Endothelial cell of hepatic sinusoid (primary cell): ENCODE results near the gene RASAL3.
"Not testable (repeated sequence)": the region's sequence is repeated elsewhere in the genome, so short reads cannot be mapped to it uniquely, and the experiment has no call there.

Experiments
- in situ Hi-C: cut with HindIII; loops from 2 replicates; pipeline ENCODE4 v1.10.0; 2017; ENCODE audit warnings: low sequenced_read_pairs

The RASAL3 gene

DNA sequence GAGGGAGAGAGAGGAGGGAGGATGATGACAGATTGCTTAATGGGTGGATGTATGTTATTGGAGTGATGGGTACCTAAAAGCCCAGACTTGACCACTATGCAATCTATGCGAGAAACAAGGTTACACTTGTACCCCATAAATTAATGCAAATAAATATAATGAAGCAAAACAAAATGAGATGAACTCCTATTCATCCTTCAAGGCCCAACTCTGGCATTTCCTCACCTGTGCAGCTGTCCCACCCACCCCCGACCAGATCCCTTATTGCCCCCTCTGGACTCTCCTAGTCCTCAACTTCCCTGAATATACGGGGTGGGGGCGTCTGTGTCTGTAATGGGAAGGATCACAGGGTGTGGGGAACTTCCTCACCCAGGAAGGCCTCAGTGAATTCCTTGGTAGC is 10.8 kb upstream of the RASAL3 start:
- in situ Hi-C loops: no loop called here

- in situ Hi-C loops: not testable (repeated sequence)
Observed at GRCh38 chr19:15473821-15474220, 9.5 kb upstream of the RASAL3 start.

DNA sequence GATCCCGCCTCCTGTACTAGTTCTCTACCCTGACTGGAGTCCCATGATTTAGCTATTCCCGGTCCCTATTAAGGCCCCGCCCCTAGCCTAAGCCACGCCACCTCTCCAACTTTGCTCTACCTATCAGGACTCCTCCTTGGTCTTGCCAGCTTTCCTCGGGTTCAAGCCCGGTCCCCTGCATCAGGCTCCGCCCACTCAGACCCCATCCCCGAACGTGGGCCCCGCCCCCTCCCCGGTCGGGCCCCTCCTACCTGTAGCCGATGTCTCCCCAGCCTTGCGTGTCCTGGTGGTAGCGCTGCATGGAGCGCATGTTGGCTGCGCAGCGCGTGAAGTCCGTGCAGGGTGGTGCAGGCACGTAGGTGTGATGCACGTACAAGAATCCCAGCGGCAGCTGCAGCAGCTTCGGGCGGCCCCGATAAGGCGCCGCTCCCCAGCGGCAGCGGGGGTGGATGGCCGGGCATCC is 7.3 kb upstream of the RASAL3 start:
- in situ Hi-C loops: no loop called here

DNA sequence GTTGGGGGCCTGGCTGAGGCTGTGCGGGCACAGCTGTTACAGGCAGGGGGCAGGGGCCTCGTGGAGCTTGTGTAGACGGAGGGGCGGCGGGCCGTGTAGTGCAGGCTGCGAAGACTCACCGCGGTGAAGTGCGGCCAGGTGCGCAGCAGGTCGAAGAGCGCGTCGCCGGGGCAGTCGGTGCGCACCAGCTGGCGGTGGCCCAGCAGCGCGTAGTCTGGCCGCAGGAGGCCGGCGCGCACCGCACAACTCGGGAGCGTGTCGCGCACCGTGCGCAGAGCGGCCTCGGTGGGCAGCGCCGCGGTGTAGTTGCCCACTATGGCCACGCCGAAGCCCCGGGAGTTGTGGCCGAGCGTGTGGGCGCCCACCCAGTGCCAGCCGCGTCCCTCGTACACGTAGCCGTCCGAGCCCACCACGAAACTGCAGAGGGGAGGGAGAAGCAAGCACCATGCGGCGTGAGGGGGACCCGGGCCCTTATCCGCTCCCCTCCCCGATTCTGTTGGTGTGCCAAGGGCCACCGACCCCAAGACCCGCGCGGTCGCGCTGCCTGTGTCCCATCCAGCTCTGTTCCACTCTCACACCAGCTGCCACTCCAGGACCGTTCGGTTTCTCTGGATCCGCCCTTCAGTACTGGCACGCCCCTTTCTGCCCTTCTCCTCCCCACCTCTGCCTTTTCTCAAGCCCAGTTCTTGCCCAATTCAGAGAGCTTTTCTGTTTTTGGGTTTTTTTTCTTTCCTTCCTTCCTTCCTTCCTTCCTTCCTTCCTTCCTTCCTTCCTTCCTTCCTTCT is 5.4 kb upstream of the RASAL3 start:
- in situ Hi-C loops: no loop called here

DNA sequence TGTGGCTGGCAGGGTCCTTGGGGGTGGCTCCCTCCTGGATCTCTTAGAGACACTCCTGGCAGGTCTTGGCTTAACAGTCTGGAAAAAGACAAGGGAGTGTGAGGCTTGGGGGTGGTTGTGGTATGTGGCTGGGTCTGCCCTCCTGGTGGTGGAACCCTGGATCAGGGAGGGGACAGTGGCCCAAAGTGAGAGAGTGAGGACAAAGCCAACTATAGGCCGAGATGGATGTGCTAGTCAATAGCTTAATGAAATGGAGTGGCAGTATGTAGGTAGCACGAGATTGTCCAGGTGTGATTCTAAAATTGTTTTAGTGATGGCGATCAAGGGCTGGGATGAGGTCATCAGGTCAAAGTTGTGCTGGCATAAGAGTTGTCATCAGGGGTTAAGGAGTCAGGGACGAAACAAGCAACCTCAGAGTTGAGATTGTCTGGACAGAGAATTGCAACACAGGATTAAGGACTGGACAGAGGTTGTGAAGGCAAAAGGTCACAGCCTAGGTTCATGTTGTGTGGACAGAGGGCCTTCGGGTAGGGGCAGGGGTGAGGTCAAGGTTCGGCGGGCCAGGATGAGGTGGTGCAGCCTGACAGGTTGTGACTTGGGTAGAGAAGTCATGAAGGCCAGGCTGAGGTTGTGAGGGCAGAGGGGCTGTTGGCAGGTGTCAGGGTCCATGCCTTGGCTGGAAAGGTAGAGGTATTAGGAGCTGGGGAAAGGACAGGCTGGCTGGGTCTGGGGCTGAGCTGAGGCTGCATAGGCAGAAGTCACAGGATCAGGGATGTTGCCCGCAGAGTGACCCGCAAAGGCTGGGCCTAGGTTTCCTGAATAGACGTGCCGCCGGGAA is 4.5 kb upstream of the RASAL3 start:
- in situ Hi-C loops: no loop called here

- in situ Hi-C loops: no loop called here
Observed at GRCh38 chr19:15467734-15468214, 3.4 kb upstream of the RASAL3 start.

DNA sequence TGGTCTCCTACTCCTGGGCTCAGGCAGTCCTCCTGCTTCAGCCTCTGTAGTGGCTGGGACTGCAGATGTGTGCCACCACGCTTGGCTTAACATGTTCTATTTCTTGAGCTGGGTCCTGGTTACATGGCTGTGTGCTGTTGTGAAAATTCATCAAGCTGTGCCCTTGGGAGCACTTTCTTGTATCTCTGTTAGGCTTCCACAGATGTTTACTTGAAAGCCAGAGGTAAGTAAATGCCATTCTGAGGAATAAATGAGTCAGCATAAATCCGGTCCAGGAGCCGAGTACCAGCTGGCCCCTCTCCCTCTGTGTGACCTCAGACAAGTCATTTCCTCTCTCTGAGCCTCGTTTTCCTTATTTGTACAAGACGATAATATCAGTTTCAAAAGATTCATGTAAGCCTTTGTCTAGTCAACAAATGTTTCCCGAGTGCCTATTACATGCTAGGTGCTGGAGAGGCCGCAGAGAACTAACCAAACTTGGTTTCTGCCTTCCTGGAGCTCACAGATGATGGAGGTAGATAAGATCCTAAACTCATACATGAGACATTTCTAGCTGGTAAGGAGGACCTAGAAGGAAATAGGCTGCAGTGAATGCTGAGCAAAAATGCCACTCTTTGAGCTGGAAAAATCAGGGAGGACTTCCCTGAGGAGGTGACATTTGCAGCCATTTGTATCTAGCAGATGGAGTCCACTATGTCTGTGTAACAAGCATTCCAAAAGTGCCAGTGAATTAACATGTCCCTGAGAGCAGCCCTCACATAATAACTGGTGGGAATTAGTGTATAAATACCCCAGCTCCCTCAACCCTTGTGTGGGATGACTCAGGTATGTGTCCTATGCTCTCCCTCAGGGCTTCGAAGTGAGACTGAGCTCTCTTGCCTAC is 2.7 kb upstream of the RASAL3 start:
- in situ Hi-C loops: no loop called here

GRCh38 chr19:15463861-15464371 is 428 bp downstream of the RASAL3 start:
- in situ Hi-C loops: no loop called here

DNA sequence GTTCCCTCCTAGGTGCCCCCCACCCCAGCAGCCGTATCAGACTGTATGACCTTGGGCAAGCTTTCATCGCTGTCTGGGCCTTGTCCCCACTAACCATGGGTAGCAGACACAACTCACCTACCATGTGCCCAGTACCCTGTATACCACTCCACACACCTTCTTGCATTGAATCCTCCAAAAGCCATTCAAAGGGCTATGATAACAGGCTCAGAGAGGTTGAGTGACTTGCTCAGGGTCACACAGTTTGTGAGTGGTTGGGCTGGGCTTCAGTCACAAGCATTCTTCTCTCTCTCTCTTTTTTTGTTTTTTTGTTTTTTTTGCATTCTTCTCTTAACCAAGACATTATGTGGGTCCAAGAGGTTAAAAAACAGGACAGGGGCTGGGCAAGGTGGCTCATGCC is 2.6 kb downstream of the RASAL3 start:
- in situ Hi-C loops: no loop called here

GRCh38 chr19:15457701-15458484 is 6.5 kb downstream of the RASAL3 start:
- in situ Hi-C loops: loop anchor here (5.0 kb wide), 1 partner anchor 71 kb away; no protein-coding TSS in a partner anchor

DNA sequence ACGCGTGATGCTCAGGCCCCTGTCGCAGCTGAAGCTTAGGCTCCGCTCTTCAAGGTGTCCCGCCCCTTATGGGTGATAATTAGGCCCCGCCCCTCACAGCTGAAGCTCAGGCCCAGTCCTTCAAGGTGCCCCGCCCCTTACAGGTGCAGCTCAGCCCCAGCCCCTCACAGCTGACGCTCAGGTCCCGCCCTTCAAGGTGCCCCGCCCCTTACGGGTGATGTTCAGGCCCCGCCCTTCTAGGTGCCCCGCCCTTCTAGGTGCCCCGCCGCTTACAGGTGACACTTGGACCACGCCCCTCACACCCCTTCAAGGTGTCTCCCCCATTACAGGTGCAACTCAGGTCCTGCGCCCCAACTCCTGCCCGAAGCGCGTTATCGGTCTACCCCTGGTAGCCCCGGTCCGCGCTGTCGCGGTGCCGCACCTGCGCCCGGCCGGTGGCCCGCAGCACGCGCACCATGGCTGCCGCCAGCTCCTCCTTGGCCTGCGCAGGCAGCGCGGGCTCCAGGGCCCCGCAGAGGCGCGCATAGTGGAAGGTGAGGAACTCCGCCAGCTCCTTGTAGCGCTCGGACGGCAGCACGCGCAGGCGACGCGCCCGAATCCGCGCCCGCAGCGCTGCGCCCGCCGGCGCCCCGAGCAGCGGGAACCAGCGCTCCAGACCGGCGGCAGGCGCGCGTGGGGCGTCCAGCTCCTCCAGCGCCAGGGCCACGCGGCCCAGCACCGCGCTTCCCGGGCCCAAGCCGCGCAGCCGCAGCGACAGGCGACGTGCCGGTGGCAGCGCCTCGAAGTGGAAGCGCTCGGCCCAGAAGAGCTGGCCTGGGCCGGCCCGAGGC is 7.3 kb downstream of the RASAL3 start:
- in situ Hi-C loops: loop anchor here (5.0 kb wide), 1 partner anchor 70 kb away; no protein-coding TSS in a partner anchor

GRCh38 chr19:15456441-15456840 is 7.9 kb downstream of the RASAL3 start:
- in situ Hi-C loops: loop anchor here (5.0 kb wide), 1 partner anchor 69 kb away; no protein-coding TSS in a partner anchor

- in situ Hi-C loops: loop anchor here (5.0 kb wide), 1 partner anchor 69 kb away; no protein-coding TSS in a partner anchor
Observed at GRCh38 chr19:15455996-15456395, 8.3 kb downstream of the RASAL3 start.

- in situ Hi-C loops: no loop called here
Observed at GRCh38 chr19:15453906-15454860, 10.2 kb downstream of the RASAL3 start.

DNA sequence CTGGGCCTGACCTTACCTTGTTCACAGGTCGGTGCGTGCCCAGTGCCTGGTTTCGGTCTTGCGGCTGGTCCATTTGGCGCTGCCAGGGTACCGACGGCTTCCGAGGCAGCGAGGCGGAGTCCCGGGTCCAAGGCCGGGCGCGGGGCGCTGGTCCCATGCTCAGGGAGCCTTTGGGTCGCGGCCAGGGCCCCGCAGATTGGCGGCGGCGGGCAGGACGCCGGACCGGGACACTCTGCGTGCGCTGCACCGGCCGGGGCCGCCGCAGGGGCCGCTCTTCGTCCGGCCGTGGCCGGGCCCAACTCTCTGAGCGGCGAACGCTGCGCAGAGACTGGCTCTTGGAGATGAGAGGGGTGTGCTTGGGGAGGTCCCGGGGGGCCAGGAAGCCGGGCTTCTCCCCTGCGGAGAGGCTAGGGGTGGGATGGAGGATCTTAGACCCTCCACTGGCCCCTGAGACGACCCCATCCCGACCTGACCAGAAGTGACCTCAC is 11.2 kb downstream of the RASAL3 start:
- in situ Hi-C loops: no loop called here

GRCh38 chr19:15452111-15453047 is 12.0 kb downstream of the RASAL3 start:
- in situ Hi-C loops: no loop called here
